ENCODE data around the gene CLN6. TPM values are rescaled to one million over a fixed set of nuclear protein-coding genes. Genes with fewer than 3 reads are reported as not detected.

The CLN6 gene
- total RNA-seq, 1 experiment from 2014 or later, result 71.9 TPM

DNA sequence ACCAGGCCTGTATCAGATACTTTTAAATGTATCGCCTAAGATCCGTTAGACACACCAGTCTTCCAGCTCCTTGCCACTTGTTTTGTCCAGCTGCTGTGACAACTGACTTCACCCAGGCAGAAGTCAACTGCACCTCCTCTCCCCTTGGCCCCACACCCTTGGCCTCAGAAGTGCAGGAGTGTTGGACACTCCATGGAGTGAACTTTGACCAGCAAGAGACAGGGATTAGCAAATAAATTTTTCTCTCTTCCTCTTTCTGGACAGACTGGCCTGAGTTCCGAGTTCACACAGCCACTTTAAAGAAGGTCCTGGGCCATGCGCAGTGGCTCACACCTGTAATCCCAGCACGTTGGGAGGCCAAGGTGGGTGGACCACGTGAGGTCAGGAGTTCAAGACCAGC, 2.9 kb upstream of the CLN6 start:
- Histone ChIP-seq H2BK5ac (ENCODE audit: insufficient read length, low read length) (no peak overlapping the region), H3K23ac (ENCODE audit: insufficient read length, low read depth, low read length) (no peak overlapping the region), H3K4ac (ENCODE audit: low read depth, low read length) (no peak overlapping the region), H3K4me2 (ENCODE audit: insufficient read depth, insufficient read length, low read length) (no peak overlapping the region), H4K5ac (ENCODE audit: insufficient read length, low read depth, low read length) (no peak overlapping the region), H3K27ac (ENCODE audit: insufficient read length, low read depth, low read length) (no peak overlapping the region), H3T11ph (ENCODE audit: low read length) (no peak overlapping the region), H3K4me1 (ENCODE audit: insufficient read depth, low read length) (peaks cover 9% of the 10 kb centered on the region; the same call in 1 of the 2 replicates), H3K18ac (ENCODE audit: insufficient read length, low read depth, low read length) (no peak overlapping the region), H3K23me2 (ENCODE audit: insufficient read length, low read depth, low read length, poor library complexity, severe bottlenecking) (peaks cover 16% of the 10 kb centered on the region), H3K9ac (ENCODE audit: extremely low read depth, insufficient read length, low read length) (no peak overlapping the region), H2BK120ac (ENCODE audit: low read depth, low read length, poor library complexity, severe bottlenecking) (no peak overlapping the region), H3K9me3 (ENCODE audit: control insufficient read depth, low read depth, low read length) (no peaks in the 10 kb centered on the region), H4K91ac (ENCODE audit: insufficient read length, low read depth, low read length) (no peak overlapping the region), H2AK5ac (ENCODE audit: insufficient read length, low read length) (no peak overlapping the region), H2BK12ac (ENCODE audit: insufficient read length, low read depth, low read length) (no peak overlapping the region), H2AFZ (ENCODE audit: low read length) (no peak overlapping the region), H2BK15ac (ENCODE audit: low read depth, low read length) (no peak overlapping the region), H3K56ac (ENCODE audit: insufficient read length, low read depth, low read length) (no peak overlapping the region), H3K27me3 (ENCODE audit: insufficient read depth, low read length) (no peaks in the 10 kb centered on the region), H3K79me1 (ENCODE audit: insufficient read depth, low read depth, low read length, poor library complexity, severe bottlenecking) (no peaks in the 10 kb centered on the region), H4K8ac (replicated peaks; ENCODE audit: insufficient read length, low read depth, low read length) (no peak overlapping the region), H4K20me1 (ENCODE audit: control insufficient read depth, insufficient read depth, insufficient read length) (no peaks in the 10 kb centered on the region), H3K14ac (ENCODE audit: insufficient read depth, low read length) (no peak overlapping the region), H3K79me2 (ENCODE audit: insufficient read depth, low read length) (peaks cover 12% of the 10 kb centered on the region; the same call in 1 of the 2 replicates), H2BK20ac (ENCODE audit: low read depth, low read length, poor library complexity, severe bottlenecking) (no peak overlapping the region)
- H3K9me3 Mint-ChIP-seq, result no peaks in the 10 kb centered on the region
- peaks cover 32 to 43% of the 10 kb centered on the region in 2 experiments for H3K4me1 Mint-ChIP-seq
- peaks cover 19% of the 10 kb centered on the region for H3K27me3 Mint-ChIP-seq (ENCODE audit: low read depth)
- no peak overlapping the region for H3K4me3 Mint-ChIP-seq
- TF ChIP-seq, protein P1, sequence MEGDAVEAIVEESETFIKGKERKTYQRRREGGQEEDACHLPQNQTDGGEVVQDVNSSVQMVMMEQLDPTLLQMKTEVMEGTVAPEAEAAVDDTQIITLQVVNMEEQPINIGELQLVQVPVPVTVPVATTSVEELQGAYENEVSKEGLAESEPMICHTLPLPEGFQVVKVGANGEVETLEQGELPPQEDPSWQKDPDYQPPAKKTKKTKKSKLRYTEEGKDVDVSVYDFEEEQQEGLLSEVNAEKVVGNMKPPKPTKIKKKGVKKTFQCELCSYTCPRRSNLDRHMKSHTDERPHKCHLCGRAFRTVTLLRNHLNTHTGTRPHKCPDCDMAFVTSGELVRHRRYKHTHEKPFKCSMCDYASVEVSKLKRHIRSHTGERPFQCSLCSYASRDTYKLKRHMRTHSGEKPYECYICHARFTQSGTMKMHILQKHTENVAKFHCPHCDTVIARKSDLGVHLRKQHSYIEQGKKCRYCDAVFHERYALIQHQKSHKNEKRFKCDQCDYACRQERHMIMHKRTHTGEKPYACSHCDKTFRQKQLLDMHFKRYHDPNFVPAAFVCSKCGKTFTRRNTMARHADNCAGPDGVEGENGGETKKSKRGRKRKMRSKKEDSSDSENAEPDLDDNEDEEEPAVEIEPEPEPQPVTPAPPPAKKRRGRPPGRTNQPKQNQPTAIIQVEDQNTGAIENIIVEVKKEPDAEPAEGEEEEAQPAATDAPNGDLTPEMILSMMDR (conservative IDR thresholded peaks at IDR 0.05), result no peak
- no peak overlapping the region for H3K27ac Mint-ChIP-seq
- peaks cover 0 to 3% (median 0%) of the 10 kb centered on the region in 3 experiments; a peak in 1 of 7 replicates for H3K36me3 Mint-ChIP-seq (ENCODE audit: insufficient read depth in 1 of 3, low read depth in 3 of 3)
- no CpG with 5 or more reads among the region's 6 CpGs for WGBS (ENCODE audit: extremely low coverage, insufficient read length, low lambda C conversion rate)
- DNase-seq, result no peak

Data from H9 (cell line).